GM18951 (cell line): Measurements from ENCODE around the gene CEMIP2.
"Not testable (repeated sequence)": the region's sequence is repeated elsewhere in the genome, so short reads cannot be mapped to it uniquely, and the experiment has no call there.

Experiments
- POLR2A ChIP-seq: IDR thresholded peaks from 4 replicates; pipeline ENCODE4 v1.6.1; 2011; ENCODE audit warnings: mild to moderate bottlenecking; ENCODE audit not compliant: insufficient read length, insufficient read depth; ENCODE audit errors: extremely low read depth
- in situ Hi-C: fragments of 300-500 bp; cut with MboI; formaldehyde crosslinking; loops from one replicate; pipeline ENCODE4 v1.12.0; 2022; ENCODE audit warnings: low sequenced_read_pairs, mixed read lengths, inconsistent platforms; ENCODE audit not compliant: unreplicated experiment

CEMIP2 gene

DNA sequence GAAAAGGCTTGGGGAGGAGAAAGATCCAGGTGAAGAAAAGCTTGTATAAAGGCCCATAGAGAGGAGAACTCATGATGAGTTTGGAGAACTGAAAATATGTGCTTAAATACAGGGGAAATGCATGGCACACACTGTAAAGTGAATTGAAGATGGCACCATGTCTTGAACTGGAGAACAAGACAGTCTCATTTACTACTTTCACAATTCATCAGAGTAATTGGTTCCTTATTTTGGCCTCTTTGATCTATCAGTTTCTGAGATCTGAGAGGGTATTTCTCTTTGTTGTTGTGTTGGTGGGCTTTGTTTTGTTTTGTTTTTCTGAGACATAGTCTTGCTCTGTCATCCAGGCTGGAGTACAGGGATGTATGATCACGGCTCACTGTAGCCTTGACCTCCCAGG is 98.2 kb downstream of the CEMIP2 start:
- no peak for TF ChIP-seq POLR2A
- in situ Hi-C loops: no loop called here

- no peak for TF ChIP-seq POLR2A
Measured at GRCh38 chr9:71669284-71669995, 98.9 kb downstream of the CEMIP2 start.

DNA sequence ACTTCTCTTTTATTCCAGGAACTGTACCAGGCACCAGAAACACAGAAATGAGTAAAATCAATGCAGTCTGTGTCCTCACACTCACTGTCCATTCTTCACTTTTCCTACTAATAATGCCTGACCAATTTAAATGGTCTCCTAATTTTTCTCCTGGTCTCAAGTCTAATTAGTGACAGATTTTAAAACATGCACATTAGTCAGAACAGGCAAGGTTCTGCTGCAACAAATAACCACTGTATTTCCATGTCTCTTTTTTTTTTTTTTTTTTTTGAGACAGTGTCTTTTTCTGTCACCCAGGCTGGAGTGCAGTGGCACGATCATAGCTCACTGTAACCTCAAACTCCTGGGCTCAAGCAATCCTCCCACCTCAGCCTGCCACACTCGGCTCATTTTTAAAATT is 99.6 kb downstream of the CEMIP2 start:
- in situ Hi-C loops: no loop called here

More at GRCh38 chr9:71669284-71669995, 98.9 kb downstream of the CEMIP2 start:
- in situ Hi-C loops: no loop called here

GRCh38 chr9:71665247-71665646 is 103.1 kb downstream of the CEMIP2 start:
- no peak for TF ChIP-seq POLR2A
- in situ Hi-C loops: no loop called here

More for the DNA sequence above, 99.6 kb downstream of the CEMIP2 start:
- no peak for TF ChIP-seq POLR2A

GRCh38 chr9:71664566-71664965 is 103.7 kb downstream of the CEMIP2 start:
- in situ Hi-C loops: no loop called here
- TF ChIP-seq POLR2A: no peak

DNA sequence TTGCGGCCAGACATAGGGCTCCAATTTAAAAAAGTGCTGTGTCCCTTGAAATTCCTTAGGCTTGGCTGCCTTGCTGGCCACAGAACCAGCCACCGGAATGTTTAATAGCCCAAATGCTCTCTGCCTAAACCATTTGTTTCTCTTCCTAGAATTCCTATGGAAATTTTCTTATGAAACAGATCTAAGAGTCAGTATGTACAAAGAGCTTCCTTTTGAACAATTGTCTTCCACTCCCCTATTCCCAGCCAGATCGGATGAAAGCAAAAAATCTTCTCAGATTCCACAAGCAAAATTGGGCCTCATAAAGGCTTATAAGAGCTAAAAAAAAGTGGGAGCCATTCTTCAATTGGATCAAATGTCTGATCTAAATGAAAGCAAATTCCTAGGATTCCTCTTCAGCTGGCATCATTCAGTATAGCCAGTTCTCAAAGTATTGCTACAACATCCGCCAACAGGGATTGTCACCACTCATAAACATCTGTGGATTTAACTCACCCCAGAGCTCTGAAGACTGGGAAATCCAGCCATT is 104.3 kb downstream of the CEMIP2 start:
- no peak for TF ChIP-seq POLR2A
- in situ Hi-C loops: no loop called here

GRCh38 chr9:71663216-71663615 is 105.1 kb downstream of the CEMIP2 start:
- no peak for TF ChIP-seq POLR2A

DNA sequence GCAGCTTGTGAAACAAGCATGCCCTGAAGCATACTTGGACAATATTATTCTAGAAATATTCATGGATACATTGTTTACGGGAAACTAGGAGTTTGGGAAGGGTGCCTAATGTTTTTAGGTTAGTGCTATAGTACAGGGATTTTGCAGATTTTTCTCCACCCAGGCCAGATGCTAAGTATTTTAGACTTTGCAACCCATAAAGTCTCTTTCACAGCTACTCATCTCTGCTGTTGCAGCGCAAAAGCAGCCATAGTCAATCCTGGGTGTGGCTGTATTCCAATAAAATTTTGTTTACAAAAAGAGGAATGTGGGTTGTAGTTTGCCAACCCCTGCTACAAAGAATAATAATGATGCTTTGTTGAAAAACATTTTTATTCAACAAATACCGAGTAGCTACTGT is 106.2 kb downstream of the CEMIP2 start:
- no peak for TF ChIP-seq POLR2A
- in situ Hi-C loops: no loop called here

More at GRCh38 chr9:71663216-71663615, 105.1 kb downstream of the CEMIP2 start:
- in situ Hi-C loops: no loop called here

GRCh38 chr9:71657276-71657675 is 111.0 kb downstream of the CEMIP2 start:
- in situ Hi-C loops: not testable (repeated sequence)

- TF ChIP-seq POLR2A: no peak
- in situ Hi-C loops: no loop called here
Measured at GRCh38 chr9:71656496-71656895, 111.8 kb downstream of the CEMIP2 start.

DNA sequence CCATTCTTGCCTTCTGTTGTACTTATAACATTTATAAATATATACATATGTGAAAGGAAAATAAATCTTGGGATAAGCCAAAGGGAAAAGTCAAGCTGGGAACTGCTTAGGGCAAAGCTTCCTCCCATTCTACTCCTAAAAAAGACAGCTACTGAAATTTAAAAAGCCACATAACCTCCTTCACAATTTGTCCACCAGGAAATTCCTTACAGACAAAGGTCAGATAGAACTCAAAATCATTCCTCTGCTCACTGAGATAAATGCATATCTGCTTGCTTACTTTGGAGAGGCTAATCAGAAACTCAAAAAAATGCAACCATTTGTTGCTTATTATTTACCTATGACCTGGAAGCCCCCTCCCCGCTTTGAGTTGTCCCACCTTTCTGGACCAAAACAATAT is 112.5 kb downstream of the CEMIP2 start:
- no peak for TF ChIP-seq POLR2A
- in situ Hi-C loops: no loop called here

- TF ChIP-seq POLR2A: no peak
- in situ Hi-C loops: no loop called here
Measured at GRCh38 chr9:71655141-71655540, 113.2 kb downstream of the CEMIP2 start.

- in situ Hi-C loops: no loop called here
- no peak for TF ChIP-seq POLR2A
Measured at GRCh38 chr9:71652480-71652879, 115.8 kb downstream of the CEMIP2 start.

DNA sequence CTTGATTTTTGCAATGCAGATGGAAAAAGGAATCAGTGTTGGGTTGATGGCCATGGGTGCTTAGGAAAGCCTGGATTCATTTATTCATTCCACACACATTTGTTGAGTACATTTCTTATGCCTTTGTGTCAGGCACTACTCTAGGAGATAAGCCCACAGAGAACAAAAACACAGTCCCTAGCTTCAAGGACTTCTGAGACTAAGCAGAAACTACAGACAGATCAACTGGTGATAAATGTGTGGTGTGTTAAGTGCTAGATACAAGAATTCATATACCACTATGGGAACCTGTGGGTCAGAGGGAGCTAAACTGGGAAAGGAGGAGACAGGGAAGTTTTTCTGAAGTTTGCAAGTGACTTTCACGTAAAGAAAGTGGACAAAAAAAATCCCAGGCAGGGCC is 119.9 kb downstream of the CEMIP2 start:
- in situ Hi-C loops: no loop called here
- TF ChIP-seq POLR2A: no peak
